Measurements from ENCODE around the gene GALNT7.

DNA sequence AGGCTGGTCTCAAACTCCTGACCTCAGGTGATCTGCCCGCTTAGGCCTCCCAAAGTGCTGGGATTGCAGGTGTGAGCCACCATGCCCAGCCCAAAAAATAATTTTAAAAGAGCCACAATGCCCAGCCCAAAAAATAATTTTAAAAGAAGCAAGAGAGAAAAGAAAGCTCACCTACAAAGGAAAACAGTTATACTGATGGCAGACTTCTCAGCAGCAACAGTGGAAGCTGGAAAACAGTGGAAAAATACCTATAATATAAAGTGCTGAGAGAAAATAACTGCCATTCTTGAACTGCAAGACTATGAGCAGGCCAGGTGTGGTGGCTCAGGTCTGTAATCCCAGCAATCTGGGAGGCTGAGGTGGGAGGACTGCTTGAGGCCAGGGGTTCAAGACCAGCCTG is 178.9 kb downstream of the GALNT7 start:
- TF ChIP-seq FOXM1 (IDR thresholded peaks at IDR 0.05; ENCODE audit: low read depth) (no peak), EP300 (IDR thresholded peaks at IDR 0.05; ENCODE audit: borderline replicate concordance in 1 of 2, low read depth in 1 of 2, low read length in 1 of 2) (no peak), EZH2phosphoT487 (IDR thresholded peaks at IDR 0.05; ENCODE audit: borderline replicate concordance, low read depth) (no peak), YY1 (IDR thresholded peaks at IDR 0.05; ENCODE audit: low read depth) (no peak), GATA2 (CRISPR knock-in tag; IDR thresholded peaks at IDR 0.05) (no peak), POLR2AphosphoS5 (IDR thresholded peaks at IDR 0.05; ENCODE audit: low read depth, low read length) (no peak), RFX5 (IDR thresholded peaks at IDR 0.05; ENCODE audit: low read length) (no peak), NRF1 (IDR thresholded peaks at IDR 0.05; ENCODE audit: low read depth, low read length) (no peak), ELF1 (IDR thresholded peaks at IDR 0.05) (no peak)
- TF ChIP-seq, protein P1, sequence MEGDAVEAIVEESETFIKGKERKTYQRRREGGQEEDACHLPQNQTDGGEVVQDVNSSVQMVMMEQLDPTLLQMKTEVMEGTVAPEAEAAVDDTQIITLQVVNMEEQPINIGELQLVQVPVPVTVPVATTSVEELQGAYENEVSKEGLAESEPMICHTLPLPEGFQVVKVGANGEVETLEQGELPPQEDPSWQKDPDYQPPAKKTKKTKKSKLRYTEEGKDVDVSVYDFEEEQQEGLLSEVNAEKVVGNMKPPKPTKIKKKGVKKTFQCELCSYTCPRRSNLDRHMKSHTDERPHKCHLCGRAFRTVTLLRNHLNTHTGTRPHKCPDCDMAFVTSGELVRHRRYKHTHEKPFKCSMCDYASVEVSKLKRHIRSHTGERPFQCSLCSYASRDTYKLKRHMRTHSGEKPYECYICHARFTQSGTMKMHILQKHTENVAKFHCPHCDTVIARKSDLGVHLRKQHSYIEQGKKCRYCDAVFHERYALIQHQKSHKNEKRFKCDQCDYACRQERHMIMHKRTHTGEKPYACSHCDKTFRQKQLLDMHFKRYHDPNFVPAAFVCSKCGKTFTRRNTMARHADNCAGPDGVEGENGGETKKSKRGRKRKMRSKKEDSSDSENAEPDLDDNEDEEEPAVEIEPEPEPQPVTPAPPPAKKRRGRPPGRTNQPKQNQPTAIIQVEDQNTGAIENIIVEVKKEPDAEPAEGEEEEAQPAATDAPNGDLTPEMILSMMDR (IDR thresholded peaks at IDR 0.05), result no peak
- TF ChIP-seq, protein P2, sequence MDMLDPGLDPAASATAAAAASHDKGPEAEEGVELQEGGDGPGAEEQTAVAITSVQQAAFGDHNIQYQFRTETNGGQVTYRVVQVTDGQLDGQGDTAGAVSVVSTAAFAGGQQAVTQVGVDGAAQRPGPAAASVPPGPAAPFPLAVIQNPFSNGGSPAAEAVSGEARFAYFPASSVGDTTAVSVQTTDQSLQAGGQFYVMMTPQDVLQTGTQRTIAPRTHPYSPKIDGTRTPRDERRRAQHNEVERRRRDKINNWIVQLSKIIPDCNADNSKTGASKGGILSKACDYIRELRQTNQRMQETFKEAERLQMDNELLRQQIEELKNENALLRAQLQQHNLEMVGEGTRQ (IDR thresholded peaks at IDR 0.05; ENCODE audit: borderline replicate concordance, low read depth, low read length), result no peak
- TF ChIP-seq, protein P3, sequence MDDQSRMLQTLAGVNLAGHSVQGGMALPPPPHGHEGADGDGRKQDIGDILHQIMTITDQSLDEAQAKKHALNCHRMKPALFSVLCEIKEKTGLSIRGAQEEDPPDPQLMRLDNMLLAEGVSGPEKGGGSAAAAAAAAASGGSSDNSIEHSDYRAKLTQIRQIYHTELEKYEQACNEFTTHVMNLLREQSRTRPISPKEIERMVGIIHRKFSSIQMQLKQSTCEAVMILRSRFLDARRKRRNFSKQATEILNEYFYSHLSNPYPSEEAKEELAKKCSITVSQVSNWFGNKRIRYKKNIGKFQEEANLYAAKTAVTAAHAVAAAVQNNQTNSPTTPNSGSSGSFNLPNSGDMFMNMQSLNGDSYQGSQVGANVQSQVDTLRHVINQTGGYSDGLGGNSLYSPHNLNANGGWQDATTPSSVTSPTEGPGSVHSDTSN (IDR thresholded peaks at IDR 0.05), result no peak
- TF ChIP-seq, protein P4, sequence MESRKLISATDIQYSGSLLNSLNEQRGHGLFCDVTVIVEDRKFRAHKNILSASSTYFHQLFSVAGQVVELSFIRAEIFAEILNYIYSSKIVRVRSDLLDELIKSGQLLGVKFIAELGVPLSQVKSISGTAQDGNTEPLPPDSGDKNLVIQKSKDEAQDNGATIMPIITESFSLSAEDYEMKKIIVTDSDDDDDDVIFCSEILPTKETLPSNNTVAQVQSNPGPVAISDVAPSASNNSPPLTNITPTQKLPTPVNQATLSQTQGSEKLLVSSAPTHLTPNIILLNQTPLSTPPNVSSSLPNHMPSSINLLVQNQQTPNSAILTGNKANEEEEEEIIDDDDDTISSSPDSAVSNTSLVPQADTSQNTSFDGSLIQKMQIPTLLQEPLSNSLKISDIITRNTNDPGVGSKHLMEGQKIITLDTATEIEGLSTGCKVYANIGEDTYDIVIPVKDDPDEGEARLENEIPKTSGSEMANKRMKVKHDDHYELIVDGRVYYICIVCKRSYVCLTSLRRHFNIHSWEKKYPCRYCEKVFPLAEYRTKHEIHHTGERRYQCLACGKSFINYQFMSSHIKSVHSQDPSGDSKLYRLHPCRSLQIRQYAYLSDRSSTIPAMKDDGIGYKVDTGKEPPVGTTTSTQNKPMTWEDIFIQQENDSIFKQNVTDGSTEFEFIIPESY (IDR thresholded peaks at IDR 0.05; ENCODE audit: borderline replicate concordance, low read depth), result no peak
